Activated naive CD8-positive, alpha-beta T cell treated with anti-CD3 and anti-CD28 coated beads, Interleukin-2, amount 10 ng/mL, durations not matched to agents 7 days and 5 days (primary cell): ENCODE data around the gene EHD4. TPM values are rescaled to one million over a fixed set of nuclear protein-coding genes. Genes with fewer than 3 reads are reported as not detected.

Experiments
- ATAC-seq: fragments of 150-1000 bp; cut with Tn5 transposase; one replicate; pipeline ENCODE4 v1.10.0; 2021; ENCODE audit warnings: low read depth, moderate library complexity
- POLR2A ChIA-PET: fragments of 350-600 bp; sonication (Branson Sonifier 250); formaldehyde crosslinking; loops from one replicate; lab custom pipeline; 2021; ENCODE audit warnings: antibody characterized with exemption; lab: Charles Lee
- DNase-seq: peaks from one replicate; pipeline ENCODE4 v3.0.0; 2021
- H3K27ac Mint-ChIP-seq: one replicate; pipeline ENCODE4 v1.8.0; 2022; ENCODE audit warnings: mild to moderate bottlenecking, mixed read lengths
- H3K27me3 Mint-ChIP-seq: one replicate; pipeline ENCODE4 v1.8.0; 2022; ENCODE audit warnings: mild to moderate bottlenecking, moderate library complexity, mixed read lengths
- H3K36me3 Mint-ChIP-seq: one replicate; pipeline ENCODE4 v1.8.0; 2021; ENCODE audit warnings: mild to moderate bottlenecking, mixed read lengths
- H3K4me1 Mint-ChIP-seq: one replicate; pipeline ENCODE4 v1.8.0; 2021; ENCODE audit warnings: mixed read lengths
- H3K4me3 Mint-ChIP-seq: one replicate; pipeline ENCODE4 v1.8.0; 2022; ENCODE audit warnings: mild to moderate bottlenecking, moderate library complexity, mixed read lengths
- H3K9me3 Mint-ChIP-seq: one replicate; pipeline ENCODE4 v1.8.0; 2021; ENCODE audit warnings: mixed read lengths
- total RNA-seq, 2 experiments: library from RNA; stranded (reverse); gene quantifications; one replicate each; pipeline ENCODE4 v1.2.3, GENCODE V29; 2021

EHD4 gene
- total RNA-seq, 2 experiments from 2014 or later, result 8.4 to 9.5 TPM

DNA sequence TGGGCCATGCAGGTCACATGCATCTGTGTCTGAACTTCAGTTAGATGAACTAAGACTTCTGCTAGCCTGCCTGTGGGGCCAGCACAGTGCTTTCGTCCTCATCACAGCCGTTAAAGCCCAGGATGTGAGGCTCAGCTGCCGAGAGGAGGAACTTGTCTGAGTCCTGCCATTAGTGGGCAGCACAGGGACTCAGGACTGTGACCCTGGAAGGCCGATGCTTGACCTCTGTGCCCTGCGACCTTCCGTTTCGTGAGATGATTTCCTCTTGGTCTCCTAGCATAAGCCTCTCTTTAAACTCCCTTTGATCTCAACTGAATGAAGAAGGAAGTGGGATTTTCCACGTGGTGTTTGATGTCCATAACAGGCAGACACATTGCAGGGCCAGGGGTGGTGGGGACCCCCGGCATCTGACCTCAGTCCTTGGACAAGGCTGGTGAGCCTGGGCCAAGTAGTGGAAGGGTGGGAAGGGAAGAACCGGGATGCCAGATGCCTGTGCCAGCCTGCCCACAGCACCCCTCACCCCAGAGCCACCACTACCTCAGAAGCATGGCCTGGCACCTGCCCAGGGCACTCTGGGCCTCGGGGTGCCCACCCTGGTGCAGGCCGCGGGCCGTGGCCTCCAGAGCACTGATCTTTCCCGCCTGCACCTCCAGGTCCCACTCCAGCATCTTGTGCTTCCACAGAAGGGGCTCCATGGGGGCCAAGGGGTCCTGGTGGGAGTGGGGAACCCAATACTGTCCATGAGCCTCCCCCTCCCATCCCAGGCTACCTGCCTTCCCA is 112.1 kb downstream of the EHD4 start:
- Mint-ChIP-seq H3K27me3 (peaks cover 1% of the 10 kb centered on the region), H3K36me3 (no peaks in the 10 kb centered on the region), H3K9me3 (no peaks in the 10 kb centered on the region), H3K27ac (no peak overlapping the region), H3K4me3 (no peak overlapping the region), H3K4me1 (peaks cover 7% of the 10 kb centered on the region)
- POLR2A ChIA-PET, result interaction anchor here (1.0 kb wide), 1 partner anchor 10 kb away, joined by 3 read pairs; no protein-coding TSS in a partner anchor
- DNase-seq, result no peak
- ATAC-seq, result peak; percentile 32

DNA sequence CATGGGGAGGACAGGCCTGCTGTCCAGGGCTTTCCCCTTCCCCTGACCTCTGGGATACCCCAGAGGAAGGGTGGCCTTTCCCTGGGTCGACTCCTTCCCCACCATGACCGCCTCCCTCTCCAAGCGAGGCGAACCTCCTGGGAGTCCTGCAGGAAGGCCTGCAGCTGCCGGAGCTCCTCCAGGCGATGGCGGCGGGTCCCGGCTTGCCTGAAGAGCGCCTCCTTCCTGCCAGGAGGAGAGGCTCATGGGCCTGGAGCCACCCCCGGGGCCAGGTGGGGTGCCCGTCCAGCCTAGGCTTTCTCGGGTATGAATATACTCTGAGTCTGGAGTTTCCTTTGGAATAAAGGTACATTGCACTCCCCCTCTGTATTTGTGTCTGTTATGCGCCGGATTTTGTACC is 113.6 kb downstream of the EHD4 start:
- ATAC-seq, result no peak
- no peaks in the 10 kb centered on the region for H3K27me3 Mint-ChIP-seq
- POLR2A ChIA-PET, result no interaction called here
- no peak overlapping the region for H3K27ac Mint-ChIP-seq
- no peak overlapping the region for H3K4me3 Mint-ChIP-seq
- no peak for DNase-seq
- peaks cover 7% of the 10 kb centered on the region for H3K4me1 Mint-ChIP-seq
- H3K9me3 Mint-ChIP-seq, result no peaks in the 10 kb centered on the region
- no peaks in the 10 kb centered on the region for H3K36me3 Mint-ChIP-seq

DNA sequence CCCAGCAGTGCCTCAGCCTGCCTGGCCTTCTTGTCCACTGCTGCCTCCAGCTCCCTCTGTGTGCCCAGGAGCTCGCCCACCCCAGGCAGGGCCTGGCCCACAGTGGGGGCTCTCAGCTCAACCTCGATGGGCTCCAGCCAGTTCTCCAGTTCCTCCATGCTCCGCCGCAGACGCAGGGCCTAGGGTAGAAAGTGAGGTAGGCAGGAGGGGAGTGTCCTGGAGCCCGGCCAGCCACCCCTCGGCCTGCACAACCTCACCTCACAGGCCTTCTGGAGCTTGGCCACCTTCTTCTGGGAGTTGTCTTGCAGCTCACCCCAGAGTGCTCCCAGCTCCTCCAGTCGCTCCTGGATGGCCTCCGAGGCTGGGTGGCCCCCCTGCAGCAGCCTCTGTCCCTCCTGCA is 115.0 kb downstream of the EHD4 start:
- no peak for ATAC-seq
- no peaks in the 10 kb centered on the region for H3K27me3 Mint-ChIP-seq
- POLR2A ChIA-PET, result no interaction called here

DNA sequence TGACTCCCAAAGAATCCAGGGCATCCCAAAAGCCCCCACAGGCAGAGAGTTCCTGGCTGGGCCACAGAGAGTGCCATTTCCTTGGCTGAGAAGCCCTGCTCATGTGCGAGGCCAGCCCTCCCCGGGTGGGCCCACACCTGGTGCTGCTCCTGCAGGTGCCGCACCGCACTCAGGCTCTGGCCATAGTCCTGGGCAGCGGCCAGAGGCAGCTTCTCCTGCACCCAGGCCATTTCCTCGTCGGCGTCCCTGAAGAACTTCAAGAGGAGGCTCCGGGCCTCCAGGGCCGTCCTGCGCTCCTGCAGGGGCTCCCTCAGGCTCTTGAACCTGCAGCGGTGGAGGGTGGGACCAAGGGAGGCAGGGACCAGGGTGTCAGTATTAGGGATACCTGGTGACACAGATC is 115.6 kb downstream of the EHD4 start:
- POLR2A ChIA-PET, result no interaction called here
- Mint-ChIP-seq H3K4me1 (peaks cover 7% of the 10 kb centered on the region), H3K9me3 (no peaks in the 10 kb centered on the region), H3K36me3 (no peaks in the 10 kb centered on the region), H3K27me3 (no peaks in the 10 kb centered on the region), H3K4me3 (no peak overlapping the region), H3K27ac (no peak overlapping the region)
- ATAC-seq, result no peak
- no peak for DNase-seq

More for the DNA sequence above, 115.0 kb downstream of the EHD4 start:
- H3K4me3 Mint-ChIP-seq, result no peak overlapping the region
- peaks cover 7% of the 10 kb centered on the region for H3K4me1 Mint-ChIP-seq
- no peaks in the 10 kb centered on the region for H3K36me3 Mint-ChIP-seq
- no peak for DNase-seq
- no peaks in the 10 kb centered on the region for H3K9me3 Mint-ChIP-seq
- no peak overlapping the region for H3K27ac Mint-ChIP-seq

DNA sequence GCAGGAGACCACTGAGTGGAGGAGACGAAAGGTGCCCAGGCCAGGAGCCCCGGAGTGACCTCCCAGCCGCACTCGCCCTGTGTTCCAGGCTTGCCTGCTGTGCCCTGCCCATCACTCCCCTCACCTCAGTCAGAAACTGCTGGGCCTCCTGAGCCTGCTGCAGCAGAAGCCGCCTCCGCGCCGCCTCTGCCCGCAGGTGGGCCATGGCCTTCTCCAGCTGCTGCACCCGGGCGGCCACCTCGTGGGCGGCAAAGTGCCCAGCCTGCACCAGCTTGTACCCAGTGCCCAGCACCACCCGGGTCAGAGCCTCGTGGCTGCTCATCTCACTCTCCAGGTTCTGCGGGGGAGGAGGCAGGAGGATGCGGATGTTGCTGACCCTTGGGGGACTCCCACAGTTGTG is 116.1 kb downstream of the EHD4 start:
- no peak for DNase-seq
- H3K36me3 Mint-ChIP-seq, result no peaks in the 10 kb centered on the region
- no peak for ATAC-seq
- H3K4me3 Mint-ChIP-seq, result no peak overlapping the region
- peaks cover 7% of the 10 kb centered on the region for H3K4me1 Mint-ChIP-seq
- POLR2A ChIA-PET, result no interaction called here
- H3K9me3 Mint-ChIP-seq, result no peaks in the 10 kb centered on the region
- H3K27ac Mint-ChIP-seq, result no peak overlapping the region
- no peaks in the 10 kb centered on the region for H3K27me3 Mint-ChIP-seq

DNA sequence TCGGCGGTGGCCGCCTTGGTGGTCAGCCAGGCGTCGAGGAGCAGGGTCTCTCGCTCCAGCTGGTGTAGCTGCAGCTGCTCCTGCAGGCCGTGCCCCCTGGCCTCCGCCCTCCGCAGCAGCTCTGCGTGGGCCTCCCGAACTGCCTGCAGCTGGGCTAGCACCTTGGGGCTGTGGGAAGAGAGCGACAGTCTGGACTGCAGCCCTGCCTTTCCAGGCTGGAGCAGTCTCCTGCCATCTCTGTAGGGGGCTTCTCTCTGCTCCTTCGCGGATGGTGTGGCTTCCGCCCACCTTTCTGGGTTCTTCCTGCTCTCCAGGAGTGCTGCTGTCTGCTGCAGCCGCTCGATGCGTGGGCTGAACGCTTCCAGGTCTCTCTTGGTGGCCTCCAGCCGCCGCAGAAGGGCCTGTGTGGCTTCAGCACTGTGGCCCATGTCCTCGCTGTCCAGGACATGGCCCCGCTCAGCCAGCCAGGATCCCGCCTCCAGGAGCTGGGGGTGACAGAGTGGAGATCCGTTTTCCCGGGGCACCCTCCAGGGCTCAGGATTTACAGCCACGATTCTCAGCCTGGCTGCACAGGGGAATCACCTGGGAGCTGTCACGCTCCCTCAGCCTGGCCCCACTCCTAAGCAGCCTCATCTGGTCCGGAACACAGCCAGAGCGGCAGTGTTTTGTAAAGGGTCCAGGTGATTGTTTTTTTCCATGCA is 116.9 kb downstream of the EHD4 start:
- Mint-ChIP-seq H3K27ac (no peak overlapping the region), H3K27me3 (peaks cover 1% of the 10 kb centered on the region), H3K36me3 (no peaks in the 10 kb centered on the region), H3K9me3 (no peaks in the 10 kb centered on the region), H3K4me3 (no peak overlapping the region), H3K4me1 (peaks cover 7% of the 10 kb centered on the region)
- no peak for ATAC-seq
- POLR2A ChIA-PET, result no interaction called here
- DNase-seq, result no peak

DNA sequence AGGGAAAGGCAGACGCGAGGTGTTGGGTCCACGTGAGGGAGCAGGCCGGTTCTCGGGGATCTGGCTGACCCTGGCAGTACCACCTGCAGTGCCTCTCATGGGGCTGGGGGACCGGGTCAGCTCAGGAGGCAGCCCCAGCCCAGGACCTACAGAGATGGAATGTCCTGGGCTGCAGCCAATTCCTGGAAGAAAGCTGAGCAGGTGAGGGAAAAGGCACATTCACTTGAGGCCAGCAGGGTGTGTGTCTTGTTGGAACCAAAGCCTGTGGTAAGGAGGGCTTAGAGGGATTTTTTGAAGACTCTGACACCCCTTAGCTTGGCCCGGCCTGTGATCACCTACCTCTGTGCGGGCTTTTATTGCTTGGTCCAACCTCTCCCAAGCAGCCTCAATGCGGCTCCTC is 117.9 kb downstream of the EHD4 start:
- H3K9me3 Mint-ChIP-seq, result no peaks in the 10 kb centered on the region
- H3K36me3 Mint-ChIP-seq, result no peaks in the 10 kb centered on the region
- peaks cover 2% of the 10 kb centered on the region for H3K4me1 Mint-ChIP-seq
- no peak for DNase-seq
- H3K27me3 Mint-ChIP-seq, result peaks cover 1% of the 10 kb centered on the region
- no peak overlapping the region for H3K4me3 Mint-ChIP-seq
- H3K27ac Mint-ChIP-seq, result no peak overlapping the region
- POLR2A ChIA-PET, result no interaction called here
- ATAC-seq, result no peak

DNA sequence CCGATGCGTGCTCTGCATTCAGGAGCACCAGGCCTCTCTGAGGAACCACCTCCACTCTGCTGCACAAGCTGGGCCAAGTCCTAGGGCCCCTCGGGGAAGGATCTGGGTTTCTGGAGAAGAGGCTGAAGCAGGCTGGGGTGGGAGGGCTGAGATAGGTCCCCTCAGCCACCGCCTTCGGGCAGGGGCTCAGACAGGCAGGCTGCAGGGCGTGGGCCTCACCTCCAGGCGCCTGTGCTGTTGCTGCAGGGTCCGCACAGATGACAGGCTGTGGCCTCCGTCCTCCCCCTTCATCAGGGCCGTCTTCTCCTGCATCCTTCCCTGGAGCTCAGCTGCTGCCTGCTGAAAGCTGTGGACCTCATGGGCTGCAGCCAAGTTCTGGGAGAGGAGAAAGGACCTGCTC is 118.5 kb downstream of the EHD4 start:
- POLR2A ChIA-PET, result no interaction called here

DNA sequence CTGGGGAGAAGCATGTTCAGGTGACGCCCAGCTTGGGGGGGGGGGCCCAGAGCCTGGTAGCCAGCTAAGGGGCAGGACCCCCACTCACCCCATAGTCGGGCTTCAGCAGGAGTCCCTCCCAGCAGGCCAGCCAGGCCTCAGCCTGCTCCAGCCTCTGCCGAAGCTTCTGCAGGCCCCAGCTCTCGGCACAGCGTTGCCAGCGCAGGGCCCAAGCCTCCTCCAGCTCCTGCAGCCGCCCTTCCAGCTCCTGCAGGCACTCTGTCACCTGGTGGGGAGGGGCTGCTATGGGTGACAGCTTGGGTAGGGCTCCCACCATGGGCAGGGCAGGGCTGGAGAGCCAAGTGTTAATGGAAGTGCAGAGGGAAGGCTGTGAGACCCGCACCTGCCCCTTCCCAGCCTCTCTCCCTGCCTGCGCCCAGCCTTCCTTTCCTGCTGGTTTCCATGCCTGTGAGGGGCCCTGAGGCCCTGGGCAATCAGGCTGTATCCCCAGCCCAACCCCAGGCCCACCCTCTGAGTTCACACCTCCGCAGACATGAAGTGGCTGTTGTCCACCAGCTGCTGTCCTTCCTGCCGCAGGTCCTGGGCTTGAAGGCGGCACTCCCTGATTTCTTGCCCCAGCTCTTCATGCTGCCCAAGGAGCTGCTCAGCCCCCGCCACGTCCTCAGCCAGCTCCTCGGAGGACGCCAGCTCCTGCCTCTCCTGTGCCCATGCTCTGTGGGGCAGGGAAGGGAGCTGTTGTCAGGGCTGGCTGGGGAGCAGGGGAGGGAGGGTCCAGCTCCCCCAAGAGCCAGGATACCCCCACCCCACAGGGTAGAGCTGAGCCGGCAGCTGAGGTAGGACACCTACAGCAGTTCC is 119.4 kb downstream of the EHD4 start:
- Mint-ChIP-seq H3K36me3 (no peaks in the 10 kb centered on the region), H3K9me3 (no peaks in the 10 kb centered on the region), H3K27ac (no peak overlapping the region), H3K27me3 (peaks cover 1% of the 10 kb centered on the region), H3K4me1 (no peaks in the 10 kb centered on the region), H3K4me3 (no peak overlapping the region)
- DNase-seq (no peak), ATAC-seq (no peak)
- POLR2A ChIA-PET, result interaction anchor here (0.7 kb wide), 1 partner anchor 771 kb away, joined by 3 read pairs; no protein-coding TSS in a partner anchor

More for the DNA sequence above, 118.5 kb downstream of the EHD4 start:
- Mint-ChIP-seq H3K36me3 (no peaks in the 10 kb centered on the region), H3K4me1 (no peaks in the 10 kb centered on the region), H3K9me3 (no peaks in the 10 kb centered on the region), H3K27ac (no peak overlapping the region), H3K27me3 (peaks cover 1% of the 10 kb centered on the region), H3K4me3 (no peak overlapping the region)
- ATAC-seq (no peak), DNase-seq (no peak)

DNA sequence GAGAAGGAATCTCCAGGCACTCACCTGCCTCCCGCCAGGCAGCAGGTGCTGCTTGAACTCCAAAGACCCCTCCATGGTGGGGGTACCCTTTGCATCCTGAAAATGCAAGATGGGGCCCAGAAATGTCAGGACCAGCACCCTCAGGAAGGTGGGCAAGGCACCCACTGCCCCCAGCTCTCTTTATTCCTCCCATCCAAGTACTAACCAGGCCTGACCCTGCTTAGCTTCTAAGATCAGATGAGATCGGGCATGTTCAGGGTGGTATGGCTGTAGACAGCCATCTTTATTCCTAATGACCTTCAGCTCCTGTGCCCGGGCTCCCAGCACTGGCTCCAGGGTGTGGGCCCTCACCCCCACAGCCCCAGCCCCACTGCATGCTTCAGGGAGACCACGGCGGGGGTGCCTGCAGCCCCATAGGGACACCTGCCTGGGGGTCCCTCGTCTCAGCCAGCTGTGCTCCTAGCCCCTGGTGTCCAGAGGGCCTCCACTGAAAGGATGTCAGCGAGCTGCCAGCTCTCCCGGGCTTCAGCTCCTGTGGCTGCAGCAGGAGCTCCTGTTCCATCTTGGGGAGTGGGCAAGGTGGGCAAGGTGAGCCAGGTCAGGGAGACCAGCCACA is 120.5 kb downstream of the EHD4 start:
- POLR2A ChIA-PET, result interaction anchor here (1.0 kb wide), 1 partner anchor 20 kb away, joined by 7 read pairs; no protein-coding TSS in a partner anchor
- H3K4me3 Mint-ChIP-seq, result no peak overlapping the region
- no peak for DNase-seq
- no peaks in the 10 kb centered on the region for H3K36me3 Mint-ChIP-seq
- H3K9me3 Mint-ChIP-seq, result no peaks in the 10 kb centered on the region
- no peaks in the 10 kb centered on the region for H3K4me1 Mint-ChIP-seq
- H3K27ac Mint-ChIP-seq, result no peak overlapping the region
- ATAC-seq, result no peak
- H3K27me3 Mint-ChIP-seq, result peaks cover 1% of the 10 kb centered on the region

DNA sequence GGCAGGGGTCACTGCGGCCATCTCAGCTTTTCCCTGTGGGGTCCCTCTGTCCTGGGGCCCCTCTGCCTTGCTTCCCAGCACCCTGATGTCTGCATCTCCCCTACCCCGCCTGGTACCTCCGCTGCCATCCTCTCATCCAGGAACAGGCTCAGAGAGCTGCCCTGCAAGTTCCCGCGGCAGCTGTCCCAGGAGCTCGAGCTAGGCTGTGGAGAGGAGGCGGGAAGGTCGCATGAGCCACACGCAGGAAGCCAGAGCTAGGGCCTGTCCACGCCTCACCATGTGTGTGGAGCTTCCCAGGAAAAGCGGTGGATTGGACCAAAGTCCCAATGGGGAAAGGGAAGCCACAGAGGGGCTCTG is 121.2 kb downstream of the EHD4 start:
- H3K36me3 Mint-ChIP-seq, result no peaks in the 10 kb centered on the region
- no peaks in the 10 kb centered on the region for H3K9me3 Mint-ChIP-seq
- POLR2A ChIA-PET, result interaction anchor here (1.0 kb wide), 1 partner anchor 19 kb away, joined by 7 read pairs; no protein-coding TSS in a partner anchor
- no peaks in the 10 kb centered on the region for H3K4me1 Mint-ChIP-seq
- no peak overlapping the region for H3K27ac Mint-ChIP-seq
- DNase-seq (no peak), ATAC-seq (no peak)
- H3K27me3 Mint-ChIP-seq, result peaks cover 1% of the 10 kb centered on the region
- no peak overlapping the region for H3K4me3 Mint-ChIP-seq

DNA sequence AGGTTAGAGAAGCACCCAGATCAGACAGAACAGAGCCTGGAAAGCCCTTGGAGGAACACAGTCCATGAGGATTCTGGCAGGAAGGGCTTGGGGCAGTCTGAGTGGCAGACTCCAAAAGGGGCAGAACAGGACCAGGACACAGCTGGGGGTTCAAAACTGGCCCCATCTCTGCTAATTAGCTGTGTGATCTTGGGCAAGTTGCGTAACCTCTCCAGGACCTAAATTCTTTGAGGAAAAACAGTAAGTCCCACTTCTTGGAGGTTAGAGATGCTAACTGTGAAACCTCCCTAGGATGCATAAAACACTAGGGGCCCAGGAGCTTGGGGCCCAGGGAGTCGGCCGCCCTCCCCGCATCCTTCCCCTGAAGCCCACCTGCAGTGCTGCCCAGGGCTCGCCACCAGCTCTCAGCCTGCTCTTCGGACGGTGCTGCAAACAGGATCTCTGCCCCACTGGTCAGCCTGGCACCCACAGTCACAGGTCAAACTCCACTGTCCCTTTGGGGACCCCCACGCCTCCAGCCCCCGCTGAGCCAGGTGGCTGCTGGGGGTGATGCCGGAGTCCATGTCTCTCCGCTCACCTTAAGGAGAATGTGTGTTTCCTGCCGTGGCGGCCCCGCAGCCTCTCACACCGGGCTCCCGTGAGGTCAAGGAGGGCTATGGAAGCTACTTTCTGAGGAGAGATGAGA is 121.7 kb downstream of the EHD4 start:
- Mint-ChIP-seq H3K36me3 (no peaks in the 10 kb centered on the region), H3K4me3 (no peak overlapping the region), H3K9me3 (no peaks in the 10 kb centered on the region), H3K4me1 (no peaks in the 10 kb centered on the region), H3K27ac (no peak overlapping the region), H3K27me3 (peaks cover 1% of the 10 kb centered on the region)
- no peak for DNase-seq
- ATAC-seq, result no peak
- POLR2A ChIA-PET, result interaction anchor here (1.0 kb wide), 1 partner anchor 19 kb away, joined by 7 read pairs; no protein-coding TSS in a partner anchor
